Breast epithelium (tissue), 3 donors: ENCODE results near the gene CFAP43.

Experiments used
- CTCF ChIP-seq, 3 donors: fragments of 450-650 bp; IDR thresholded peaks; one replicate each; pipeline ENCODE4 v1.5.1; 2016 to 2017; ENCODE audit warnings: antibody characterized with exemption in 3 of 3, mild to moderate bottlenecking in 3 of 3, moderate library complexity in 3 of 3
- POLR2AphosphoS5 ChIP-seq, 3 donors: sonication (generic); formaldehyde crosslinking; IDR thresholded peaks; one replicate each; pipeline ENCODE4 v1.6.1; 2017; ENCODE audit warnings: antibody characterized with exemption in 3 of 3

- TF ChIP-seq CTCF (IDR thresholded peaks at IDR 0.05) = no peak
- no peak for TF ChIP-seq POLR2AphosphoS5 (IDR thresholded peaks at IDR 0.05)
Observed at GRCh38 chr10:104199567-104199966, 32.6 kb downstream of the CFAP43 start.
